Measurements from ENCODE around the gene ADAD2.

- TF ChIP-seq CTCF (IDR thresholded peaks at IDR 0.05): no peak
- TF ChIP-seq POLR2A (IDR thresholded peaks at IDR 0.05): no peak
These were observed 41.1 kb downstream of the ADAD2 start for GRCh38 chr16:84232060-84232459.

Measured in heart left ventricle (tissue), 13 donors.